Adipocyte (in vitro differentiated cells): ENCODE results near the gene RELN.

Experiments used
- DNase-seq: peaks from one replicate; pipeline ENCODE4 v3.0.0-alpha.2; 2015; ENCODE audit warnings: low read depth
- H3K27me3 ChIP-seq: replicated peaks from 2 replicates; pipeline ENCODE4 v1.7.0; 2013; ENCODE audit warnings: mild to moderate bottlenecking, low read length, moderate library complexity; ENCODE audit not compliant: control insufficient read depth, insufficient read depth
- H3K36me3 ChIP-seq: 2 replicates; pipeline ENCODE4 v1.7.0; 2013; ENCODE audit warnings: low read length, mild to moderate bottlenecking, moderate library complexity; ENCODE audit not compliant: control insufficient read depth, insufficient read depth, severe bottlenecking
- H3K4me1 ChIP-seq: 2 replicates; pipeline ENCODE4 v1.7.0; 2013; ENCODE audit warnings: mild to moderate bottlenecking, low read length, moderate library complexity; ENCODE audit not compliant: control insufficient read depth, insufficient read depth
- H3K4me3 ChIP-seq: 2 replicates; pipeline ENCODE4 v1.7.0; 2013; ENCODE audit warnings: mild to moderate bottlenecking, low read length, moderate library complexity
- H3K9ac ChIP-seq: 2 replicates; pipeline ENCODE4 v1.7.0; 2013; ENCODE audit warnings: mild to moderate bottlenecking, low read length, moderate library complexity
- H3K9me3 ChIP-seq: 2 replicates; pipeline ENCODE4 v1.7.0; 2013; ENCODE audit warnings: mild to moderate bottlenecking, low read length, moderate library complexity; ENCODE audit not compliant: control insufficient read depth

The RELN gene

DNA sequence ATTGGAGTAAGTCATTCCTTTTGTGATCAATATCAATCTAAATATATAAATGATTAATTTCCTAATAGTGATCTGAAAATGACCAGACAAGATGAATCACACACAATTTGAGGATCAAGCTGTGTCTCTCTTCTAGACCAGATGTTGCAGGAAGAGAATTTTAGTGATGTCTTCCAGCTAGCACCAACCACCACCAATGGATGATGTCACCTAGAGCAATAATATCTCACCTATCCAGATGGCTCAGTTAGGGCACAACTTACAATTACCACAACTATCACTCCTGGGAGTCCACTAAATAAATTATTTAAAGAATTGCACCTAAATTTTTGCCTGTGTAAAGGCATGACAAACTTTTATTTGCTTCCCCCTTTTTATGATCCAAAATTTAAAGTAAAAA is 25.2 kb downstream of the RELN start:
- Histone ChIP-seq H3K36me3 (no peaks in the 10 kb centered on the region), H3K4me3 (no peak overlapping the region), H3K9me3 (no peaks in the 10 kb centered on the region), H3K9ac (no peak overlapping the region), H3K27me3 (peaks cover 2% of the 10 kb centered on the region), H3K4me1 (no peaks in the 10 kb centered on the region)
- no peak for DNase-seq

DNA sequence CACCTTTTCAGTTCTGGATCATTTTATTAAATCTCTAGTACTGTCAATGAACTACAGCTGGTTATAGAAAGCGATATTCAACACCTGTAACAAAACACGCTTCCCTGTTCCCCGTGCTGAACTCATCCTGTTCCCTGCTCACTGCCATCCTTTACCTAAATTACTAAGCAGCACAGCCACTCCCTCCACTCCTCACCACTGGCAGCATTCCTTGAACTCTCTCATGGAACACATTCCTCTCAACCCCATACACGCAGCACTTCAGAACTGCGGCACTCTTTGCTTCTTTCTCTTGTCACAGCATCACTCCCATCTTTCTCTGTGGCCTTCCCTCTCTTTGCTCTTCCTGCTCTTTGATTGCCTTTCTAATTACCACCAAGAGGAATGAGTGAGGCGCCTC is 27.4 kb downstream of the RELN start:
- no peak for DNase-seq
- Histone ChIP-seq H3K27me3 (peaks cover 2% of the 10 kb centered on the region), H3K36me3 (no peaks in the 10 kb centered on the region), H3K9me3 (no peaks in the 10 kb centered on the region), H3K4me1 (peaks cover under 1% of the 10 kb centered on the region), H3K9ac (no peak overlapping the region), H3K4me3 (no peak overlapping the region)

DNA sequence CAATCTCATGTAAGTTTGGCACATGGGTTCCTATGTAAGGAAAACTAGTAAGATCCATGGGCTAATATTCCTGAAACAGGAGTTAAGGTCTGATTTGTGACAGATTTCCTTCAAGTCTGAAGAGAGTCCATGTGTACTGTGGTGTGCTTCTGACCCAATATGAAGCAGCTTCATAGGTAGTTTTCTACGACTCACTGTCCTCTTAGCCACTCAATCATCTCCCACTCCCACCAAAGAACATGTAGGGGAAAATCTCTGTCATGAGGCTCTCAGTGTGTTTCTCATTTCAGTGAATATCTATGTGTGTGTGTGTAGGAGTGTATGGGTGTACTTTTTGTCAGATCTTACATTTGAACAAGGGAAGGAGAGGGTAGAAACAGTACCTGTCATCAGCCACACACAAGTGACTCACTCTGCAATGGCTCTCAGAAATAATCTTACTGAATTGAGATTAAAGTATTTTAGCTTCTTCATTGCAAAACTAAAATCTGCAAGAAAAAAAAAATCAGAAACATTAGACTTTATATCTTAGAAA is 31.1 kb downstream of the RELN start:
- H3K4me3 ChIP-seq = no peak overlapping the region
- H3K36me3 ChIP-seq = no peaks in the 10 kb centered on the region
- peaks cover 4% of the 10 kb centered on the region for H3K4me1 ChIP-seq
- no peak for DNase-seq
- H3K27me3 ChIP-seq = peaks cover 2% of the 10 kb centered on the region
- no peaks in the 10 kb centered on the region for H3K9me3 ChIP-seq
- H3K9ac ChIP-seq = no peak overlapping the region

DNA sequence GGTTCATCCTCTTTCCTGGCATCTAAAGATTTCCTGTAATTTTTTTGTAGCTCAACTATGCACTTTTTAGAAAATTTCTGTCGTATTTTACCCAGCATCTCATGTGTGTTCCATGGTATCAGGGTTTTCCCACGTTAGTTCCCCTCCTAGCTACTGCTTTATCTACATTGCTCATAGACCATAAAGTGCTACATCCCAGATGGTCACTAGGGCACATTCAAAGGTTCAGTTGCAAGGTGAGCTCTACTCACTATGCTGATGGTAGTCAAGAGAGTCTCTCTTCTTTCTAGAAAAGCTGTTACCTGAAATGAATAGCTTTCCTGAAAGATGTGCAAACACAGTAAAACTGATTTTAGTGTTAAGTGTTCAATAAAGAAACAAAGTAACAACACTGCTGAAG is 33.5 kb downstream of the RELN start:
- H3K4me1 ChIP-seq = peaks cover 4% of the 10 kb centered on the region
- H3K36me3 ChIP-seq = no peaks in the 10 kb centered on the region
- no peaks in the 10 kb centered on the region for H3K9me3 ChIP-seq
- no peak overlapping the region for H3K9ac ChIP-seq
- H3K27me3 ChIP-seq = peaks cover 2% of the 10 kb centered on the region
- H3K4me3 ChIP-seq = no peak overlapping the region
- DNase-seq = no peak

- no peaks in the 10 kb centered on the region for H3K27me3 ChIP-seq
- DNase-seq = no peak
- H3K9me3 ChIP-seq = no peaks in the 10 kb centered on the region
- no peak overlapping the region for H3K9ac ChIP-seq
- no peak overlapping the region for H3K4me3 ChIP-seq
- H3K36me3 ChIP-seq = no peaks in the 10 kb centered on the region
- H3K4me1 ChIP-seq = peaks cover 4% of the 10 kb centered on the region
Measured at GRCh38 chr7:103952408-103952807, 37.0 kb downstream of the RELN start.

DNA sequence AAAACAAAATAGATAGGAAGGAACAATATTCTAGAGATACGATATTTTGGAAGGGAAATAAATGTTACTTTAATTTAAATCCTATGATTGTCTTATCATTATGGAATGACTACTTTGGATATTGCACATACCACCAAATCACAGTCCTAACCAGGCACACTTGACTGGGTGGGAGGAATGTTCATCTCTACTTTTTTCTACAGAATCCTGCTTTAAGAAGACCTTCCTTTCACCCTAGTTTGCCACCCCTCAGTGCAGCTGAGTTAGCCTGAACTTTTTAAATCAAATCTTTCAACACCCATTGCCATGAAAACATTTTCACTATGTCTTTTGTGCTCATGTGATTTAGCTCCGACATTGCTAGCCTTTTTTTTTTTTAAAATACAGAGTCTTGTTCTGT is 38.1 kb downstream of the RELN start:
- Histone ChIP-seq H3K4me1 (no peaks in the 10 kb centered on the region), H3K4me3 (no peak overlapping the region), H3K36me3 (no peaks in the 10 kb centered on the region), H3K9me3 (no peaks in the 10 kb centered on the region), H3K27me3 (no peaks in the 10 kb centered on the region), H3K9ac (no peak overlapping the region)
- DNase-seq = no peak

GRCh38 chr7:103949374-103949773 is 40.1 kb downstream of the RELN start:
- H3K36me3 ChIP-seq = no peaks in the 10 kb centered on the region
- H3K4me3 ChIP-seq = no peak overlapping the region
- no peak for DNase-seq
- no peaks in the 10 kb centered on the region for H3K4me1 ChIP-seq
- no peak overlapping the region for H3K9ac ChIP-seq
- H3K27me3 ChIP-seq = no peaks in the 10 kb centered on the region
- H3K9me3 ChIP-seq = no peaks in the 10 kb centered on the region

DNA sequence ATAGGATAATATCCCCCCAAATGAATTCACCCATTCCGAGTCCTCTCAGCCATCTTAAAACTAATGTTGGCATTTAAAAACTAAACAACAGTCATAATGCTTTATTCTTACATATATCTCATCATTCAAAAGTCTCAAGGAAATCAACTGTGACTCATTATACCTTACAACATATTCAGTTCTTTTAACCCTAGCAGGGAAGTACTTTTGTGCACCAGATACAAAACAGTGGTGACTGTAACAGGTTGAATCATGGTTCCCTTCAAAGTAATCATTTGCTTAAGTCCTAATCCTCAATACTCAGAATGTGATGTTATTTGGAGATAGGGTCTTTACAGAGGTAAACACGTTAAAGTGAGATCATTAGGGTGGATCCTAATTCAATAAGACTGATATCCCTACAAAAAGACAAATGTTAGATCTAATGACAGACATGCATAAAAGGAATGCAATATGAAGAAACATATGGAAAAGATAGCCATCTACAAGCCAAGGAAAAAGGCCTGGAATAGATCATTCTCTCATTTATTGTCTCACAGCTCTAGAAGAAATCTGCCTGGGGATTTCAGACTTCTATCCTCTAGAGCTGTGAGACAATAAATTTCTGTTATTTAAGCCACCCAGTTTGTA is 42.3 kb downstream of the RELN start:
- Histone ChIP-seq H3K27me3 (no peaks in the 10 kb centered on the region), H3K9ac (no peak overlapping the region), H3K4me3 (no peak overlapping the region), H3K4me1 (peaks cover 3% of the 10 kb centered on the region), H3K36me3 (no peaks in the 10 kb centered on the region), H3K9me3 (no peaks in the 10 kb centered on the region)
- no peak for DNase-seq

GRCh38 chr7:103944230-103944900 is 45.1 kb downstream of the RELN start:
- no peak overlapping the region for H3K4me3 ChIP-seq
- no peak overlapping the region for H3K9ac ChIP-seq
- H3K36me3 ChIP-seq = no peaks in the 10 kb centered on the region
- peaks cover 3% of the 10 kb centered on the region for H3K4me1 ChIP-seq
- DNase-seq = no peak
- no peaks in the 10 kb centered on the region for H3K9me3 ChIP-seq
- no peaks in the 10 kb centered on the region for H3K27me3 ChIP-seq

DNA sequence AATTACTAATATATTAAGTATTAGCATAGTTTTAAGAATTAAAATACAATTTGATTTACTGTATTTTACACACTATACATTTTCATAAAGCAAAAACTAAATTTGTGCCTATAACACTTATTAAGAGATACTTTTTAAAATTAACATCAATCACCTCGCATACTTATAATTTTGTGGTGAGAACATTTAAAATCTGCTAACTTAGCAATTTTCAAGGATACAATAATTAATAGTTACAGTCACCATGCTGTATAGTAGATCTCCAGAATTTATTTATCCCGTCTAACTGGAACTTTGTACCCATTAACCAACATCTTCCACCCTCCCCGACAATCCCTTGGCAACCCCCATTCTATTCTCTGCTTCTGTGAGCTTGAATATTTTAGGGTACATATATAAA is 47.5 kb downstream of the RELN start:
- H3K9me3 ChIP-seq = no peaks in the 10 kb centered on the region
- no peak overlapping the region for H3K9ac ChIP-seq
- H3K36me3 ChIP-seq = no peaks in the 10 kb centered on the region
- H3K4me1 ChIP-seq = peaks cover 3% of the 10 kb centered on the region
- DNase-seq = no peak
- H3K4me3 ChIP-seq = no peak overlapping the region
- no peaks in the 10 kb centered on the region for H3K27me3 ChIP-seq

DNA sequence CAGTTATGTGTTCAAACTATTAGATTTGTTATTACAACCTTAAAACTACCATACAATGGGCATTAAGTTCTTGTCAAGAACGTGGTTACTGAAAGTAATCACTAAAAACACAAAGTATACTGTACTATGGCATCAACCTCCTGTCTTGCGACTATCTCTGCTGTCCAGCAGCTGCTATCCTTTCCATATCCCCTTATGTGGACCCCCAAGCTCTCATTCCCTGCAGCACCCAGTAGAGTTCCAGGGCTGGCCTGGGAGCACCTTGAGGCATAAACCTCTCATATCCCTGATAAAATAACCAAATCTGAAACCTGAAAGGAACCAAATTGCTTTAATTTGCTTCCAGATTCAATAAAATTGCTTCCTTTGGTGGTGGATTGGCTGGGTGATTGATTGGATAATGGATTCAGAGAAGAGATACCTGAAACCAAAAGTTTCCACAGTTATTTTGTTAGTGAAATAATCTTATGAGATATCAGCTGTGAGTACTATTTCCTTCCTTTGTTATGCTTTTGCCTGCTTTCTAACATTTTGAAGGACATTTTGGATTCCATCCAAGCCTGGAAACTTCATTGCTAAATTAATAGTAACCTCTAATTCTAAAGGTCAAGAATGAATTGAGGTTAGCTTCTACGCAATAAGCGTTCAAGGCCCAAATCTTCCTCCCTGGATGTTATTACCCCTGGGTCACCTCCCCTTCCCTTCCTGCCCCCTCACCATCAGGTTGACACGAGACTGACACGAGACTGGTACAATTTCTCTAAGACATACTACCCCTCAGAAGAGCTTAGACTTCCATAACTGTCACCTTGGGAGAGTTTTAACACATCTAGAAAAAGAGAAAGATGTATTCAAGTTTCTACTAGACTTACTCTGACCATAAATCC is 48.8 kb downstream of the RELN start:
- no peaks in the 10 kb centered on the region for H3K27me3 ChIP-seq
- no peak for DNase-seq
- H3K9ac ChIP-seq = no peak overlapping the region
- H3K9me3 ChIP-seq = no peaks in the 10 kb centered on the region
- H3K4me1 ChIP-seq = peaks cover 3% of the 10 kb centered on the region
- H3K4me3 ChIP-seq = no peak overlapping the region
- no peaks in the 10 kb centered on the region for H3K36me3 ChIP-seq
